GM19035 (cell line): ENCODE results near the gene GUF1.

Experiments
- ATAC-seq: cut with Tn5 transposase; IDR thresholded peaks from one replicate; pipeline ENCODE4 v1.9.1; 2021; ENCODE audit not compliant: unreplicated experiment

Gene GUF1

DNA sequence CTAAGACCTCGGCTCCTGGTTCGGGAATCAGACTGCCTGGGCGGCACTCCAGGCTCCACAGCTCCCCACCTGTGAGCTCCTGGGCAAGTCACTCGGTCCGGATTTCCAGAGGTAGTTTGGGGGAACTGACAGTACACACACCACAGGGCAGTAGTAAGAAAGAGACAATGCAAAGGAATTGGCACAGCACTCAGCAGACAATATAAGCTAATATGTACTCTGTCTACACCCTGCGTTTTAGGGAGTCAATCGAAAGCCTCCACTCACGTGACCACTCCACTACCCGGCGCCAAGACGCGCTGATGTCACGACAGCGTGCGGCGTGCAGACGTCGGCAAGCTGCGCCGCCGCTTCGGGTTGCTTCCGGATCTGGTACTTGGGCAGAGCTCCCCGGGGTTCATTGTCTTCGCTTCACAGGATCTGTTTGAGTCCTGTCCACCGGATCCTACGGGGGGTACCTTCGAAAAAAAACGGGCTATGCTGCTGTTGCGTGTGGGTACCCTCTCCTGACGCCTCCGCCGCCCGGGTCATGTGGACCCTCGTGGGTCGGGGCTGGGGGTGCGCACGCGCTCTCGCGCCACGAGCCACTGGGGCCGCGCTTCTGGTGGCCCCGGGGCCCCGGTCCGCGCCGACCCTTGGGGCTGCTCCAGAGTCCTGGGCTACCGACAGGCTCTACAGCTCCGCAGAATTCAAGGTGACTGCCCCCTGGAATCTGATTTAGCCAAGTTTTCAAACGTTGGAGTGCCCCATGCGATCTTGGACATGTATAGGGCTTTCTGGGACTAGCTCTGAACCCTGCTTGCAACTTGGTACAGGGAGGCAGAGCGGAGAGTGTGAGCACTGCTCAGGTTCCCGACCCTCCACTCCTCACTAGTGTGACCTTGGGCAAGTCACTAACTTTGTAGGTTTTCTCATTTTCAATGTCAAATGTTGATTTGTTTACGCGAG is at the start of gene GUF1:
GUF1 (plus strand) TSS at position 327 of the 948 bp plus-strand sequence; CDS start at position 530, 203 bp downstream.
- peak; percentile 97 for ATAC-seq

GRCh38 chr4:44629280-44629866 is 48.8 kb upstream of the GUF1 start:
- peak; percentile 98 for ATAC-seq

GRCh38 chr4:44632089-44632488 is 46.1 kb upstream of the GUF1 start:
- ATAC-seq, result no peak

DNA sequence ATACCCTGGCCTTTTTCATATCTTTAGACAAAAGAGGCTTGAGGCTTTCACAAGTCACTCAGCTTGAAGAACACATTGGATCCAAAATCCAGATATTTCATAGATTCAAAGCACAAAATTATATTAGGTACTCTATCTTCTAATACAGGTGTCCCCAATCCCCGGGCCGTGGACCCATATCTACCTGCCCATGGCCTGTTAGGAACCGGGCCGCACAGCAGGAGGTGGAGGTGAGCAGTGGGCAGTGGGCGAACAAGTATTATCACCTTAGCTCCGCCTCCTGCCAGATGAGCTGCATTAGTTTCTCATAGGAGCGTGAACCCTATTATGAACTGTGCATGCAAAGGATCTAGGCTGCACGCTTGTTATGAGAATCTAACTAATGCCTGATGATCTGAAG is 45.5 kb upstream of the GUF1 start:
- no peak for ATAC-seq

DNA sequence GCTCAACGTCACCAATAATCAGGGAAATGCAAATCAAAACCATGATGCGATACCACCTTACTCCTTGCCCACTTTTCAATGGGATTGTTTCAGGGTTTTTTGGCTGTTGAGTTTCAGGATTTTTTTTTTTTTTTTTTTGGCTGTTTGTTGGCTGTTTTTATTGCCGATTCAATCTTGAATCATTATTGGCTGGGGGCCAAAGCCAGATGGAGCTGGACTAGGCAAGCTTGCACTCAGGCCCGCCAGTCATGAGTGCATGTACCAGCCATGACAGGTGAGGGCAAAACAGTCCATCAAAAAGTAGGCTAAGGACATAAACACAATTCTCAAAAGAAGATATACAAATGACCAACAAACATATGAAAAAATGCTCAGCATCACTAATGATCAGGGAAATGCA is 40.1 kb upstream of the GUF1 start:
- ATAC-seq, result no peak

DNA sequence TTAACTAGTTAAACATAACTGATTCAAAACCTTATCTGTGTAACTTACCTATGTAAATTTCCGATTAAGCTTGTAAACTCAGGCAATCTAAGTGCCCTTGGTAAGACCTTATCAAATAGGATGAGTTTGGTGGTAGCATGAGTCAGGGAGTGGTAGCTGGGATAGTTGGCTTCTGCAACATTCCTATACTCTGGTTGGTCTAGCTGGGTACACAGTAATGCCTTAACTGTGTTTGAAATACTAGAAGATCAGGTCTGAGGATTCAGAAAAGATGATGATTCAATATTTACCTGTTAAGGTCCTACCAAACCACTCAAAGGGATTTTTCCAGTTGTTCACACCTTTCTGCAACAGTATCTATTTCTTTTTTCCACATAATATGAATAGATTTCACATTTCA is 32.1 kb upstream of the GUF1 start:
- no peak for ATAC-seq

DNA sequence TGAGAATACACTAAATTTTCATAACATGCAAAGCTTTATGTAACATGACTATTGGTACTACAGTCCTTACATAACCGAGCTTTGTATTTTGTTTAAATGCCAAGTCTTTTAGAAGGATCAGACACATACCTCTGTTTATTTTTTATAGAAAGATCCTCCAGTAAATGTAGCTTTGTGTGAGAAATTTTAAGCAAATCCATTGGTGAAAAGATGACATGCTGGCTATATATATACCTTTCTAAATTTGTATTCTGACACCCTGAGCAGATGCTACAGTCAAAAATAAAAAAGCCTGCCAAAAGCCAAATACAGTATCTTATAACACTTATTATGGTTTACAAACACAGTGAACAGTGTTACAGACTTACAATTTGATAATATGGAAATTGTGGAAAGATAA is 26.8 kb upstream of the GUF1 start, which contains the start of gene YIPF7:
YIPF7 (minus strand) TSS at position 201 of the 400 bp plus-strand sequence. CDS start 1,525 bp downstream, outside the sequence.
- no peak for ATAC-seq

GRCh38 chr4:44652002-44652401 is 26.2 kb upstream of the GUF1 start:
- no peak for ATAC-seq

- no peak for ATAC-seq
Measured at GRCh38 chr4:44660396-44660795, 17.8 kb upstream of the GUF1 start.

GRCh38 chr4:44661940-44662622 is 16.1 kb upstream of the GUF1 start:
- ATAC-seq, result no peak

GRCh38 chr4:44662623-44663005 is 15.6 kb upstream of the GUF1 start:
- ATAC-seq, result no peak

GRCh38 chr4:44663539-44664263 is 14.5 kb upstream of the GUF1 start:
- ATAC-seq, result no peak

GRCh38 chr4:44668526-44668925 is 9.7 kb upstream of the GUF1 start:
- ATAC-seq, result no peak

GRCh38 chr4:44670506-44671199 is 7.6 kb upstream of the GUF1 start:
- no peak for ATAC-seq

- ATAC-seq, result no peak
Measured at GRCh38 chr4:44671636-44672035, 6.6 kb upstream of the GUF1 start.

GRCh38 chr4:44674471-44674870 is 3.7 kb upstream of the GUF1 start:
- ATAC-seq, result no peak

DNA sequence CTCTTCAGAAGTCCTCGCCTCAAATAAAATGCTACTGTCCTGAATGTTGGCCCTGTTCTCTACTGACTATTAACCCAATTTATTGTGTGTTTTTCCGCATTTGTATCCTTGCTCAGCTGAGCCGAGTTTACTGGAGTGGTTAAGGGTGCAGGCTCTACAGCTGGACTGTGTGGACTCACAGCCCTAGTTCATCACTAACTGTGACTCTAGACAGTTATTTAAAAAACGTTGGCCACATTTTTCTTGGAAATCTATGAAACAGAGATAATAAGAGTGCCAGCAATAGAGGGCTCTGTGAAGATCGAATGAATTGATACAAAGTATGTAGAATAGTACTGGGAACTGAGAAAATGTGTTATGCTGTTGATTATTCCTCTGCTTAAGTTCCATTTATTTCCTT is 2.9 kb upstream of the GUF1 start:
- ATAC-seq, result no peak

- peak; percentile 3 for ATAC-seq
Measured at GRCh38 chr4:44679060-44679459, 840 bp downstream of the GUF1 start.

- no peak for ATAC-seq
Measured at GRCh38 chr4:44684648-44685047, 6.4 kb downstream of the GUF1 start.

DNA sequence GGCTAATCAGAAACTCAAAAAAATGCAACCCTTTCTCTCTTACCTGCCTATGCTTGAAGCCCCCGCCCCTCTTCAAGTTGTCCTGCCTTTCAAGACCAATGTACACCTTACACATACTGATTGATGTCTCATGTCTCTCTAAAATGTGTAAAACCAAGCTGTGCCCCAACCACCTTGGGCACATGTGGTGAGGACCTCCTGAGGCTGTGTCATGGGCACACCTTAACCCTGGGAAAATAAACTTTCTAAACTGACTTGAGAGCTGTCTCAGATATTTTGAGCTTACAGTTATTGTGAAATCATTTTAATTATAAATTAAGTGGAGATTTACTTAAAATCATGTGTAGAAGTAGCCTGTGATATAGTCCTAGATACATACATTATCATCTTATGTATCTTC is 22.2 kb downstream of the GUF1 start:
- ATAC-seq, result no peak
